K562 (cell line): ENCODE results near the gene CCL27. TPM values are rescaled to one million over a fixed set of nuclear protein-coding genes. Genes with fewer than 3 reads are reported as not detected.

ENCODE experiments used
- CXXC5 ChIP-seq: fragments of 250-450 bp; sonication (Bioruptor Pico); IDR thresholded peaks from 2 replicates; pipeline ENCODE4 v1.8.0; 2022; ENCODE audit warnings: inconsistent platforms, mild to moderate bottlenecking, moderate library complexity
- ZBTB11 ChIP-seq, 3 experiments: fragments of 200-800 bp in 1 of 3; fragments of 250-450 bp in 1 of 3; fragments of 450-650 bp in 1 of 3; sonication (Bioruptor Pico) in 1 of 3; sonication (Bioruptor generic) in 1 of 3; formaldehyde crosslinking in 1 of 3; IDR thresholded peaks; 2 replicates each; pipeline versions ENCODE4 v1.6.1 to v1.8.0; 2016 to 2022; ENCODE audit warnings: mild to moderate bottlenecking in 2 of 3, missing genetic modification characterization in 2 of 3, missing compliant biosample characterization in 1 of 3, moderate library complexity in 1 of 3
- polyA plus RNA-seq, 8 experiments: library from polyadenylated mRNA; depleted of rRNA in 4 of 8; stranded (reverse) in 5 of 8; unstranded in 3 of 8; fragments of >200 nt; fragmentation: Nextera tagmentation in 2 of 8; fragmentation: Illumina TruSeq in 1 of 8; extraction: Ambion mirVana in 2 of 8; extraction: Trizol in 1 of 8; gene quantifications; 2 replicates each; pipeline versions ENCODE4 v1.2.1 to v1.2.3, GENCODE V29; 2011 to 2014; ENCODE audit warnings: inconsistent platforms in 1 of 8, missing spikeins in 1 of 8
- total RNA-seq, 7 experiments: library from RNA; depleted of rRNA in 6 of 7; stranded (reverse); fragments of >200 nt in 6 of 7; fragmentation: Illumina TruSeq in 2 of 7; extraction: Trizol in 2 of 7; gene quantifications; 2 replicates each; pipeline versions ENCODE4 v1.2.1 to v1.2.3, GENCODE V29; 2011 to 2021; ENCODE audit warnings: low replicate concordance in 1 of 7

Gene CCL27
- total and polyA plus RNA-seq, 9 of the 15 experiments (the other 6 are each of a cell fraction or from before 2014, with no cell fraction given): 0.10 to 0.53 (median 0.27) TPM; not detected in 5

- TF ChIP-seq ZBTB11 (CRISPR knock-in tag; IDR thresholded peaks at IDR 0.05) (no peak), CXXC5 (CRISPR knock-in tag) (peak; percentile 38; the same call in 1 of the 2 replicates)
These were observed 33.6 kb downstream of the CCL27 start, which contains the start of gene ARID3C (continued) for GRCh38 chr9:34628656-34629490.
